GM21528 (cell line): ENCODE results near the gene PPP1R3G.

Source experiments
- ATAC-seq: cut with Tn5 transposase; IDR thresholded peaks from one replicate; pipeline ENCODE4 v1.9.1; 2021; ENCODE audit warnings: mild to moderate bottlenecking, moderate library complexity; ENCODE audit not compliant: unreplicated experiment, low FRiP score

Gene PPP1R3G

GRCh38 chr6:5136851-5137250 lies 51.7 kb downstream of the PPP1R3G start:
- no peak for ATAC-seq
